ENCODE results near the gene ZMAT5. TPM values are rescaled to one million over a fixed set of nuclear protein-coding genes. Genes with fewer than 3 reads are reported as not detected.

Gene ZMAT5
- total RNA-seq, 2 experiments from 2014 or later: 19.2 to 25.1 TPM

DNA sequence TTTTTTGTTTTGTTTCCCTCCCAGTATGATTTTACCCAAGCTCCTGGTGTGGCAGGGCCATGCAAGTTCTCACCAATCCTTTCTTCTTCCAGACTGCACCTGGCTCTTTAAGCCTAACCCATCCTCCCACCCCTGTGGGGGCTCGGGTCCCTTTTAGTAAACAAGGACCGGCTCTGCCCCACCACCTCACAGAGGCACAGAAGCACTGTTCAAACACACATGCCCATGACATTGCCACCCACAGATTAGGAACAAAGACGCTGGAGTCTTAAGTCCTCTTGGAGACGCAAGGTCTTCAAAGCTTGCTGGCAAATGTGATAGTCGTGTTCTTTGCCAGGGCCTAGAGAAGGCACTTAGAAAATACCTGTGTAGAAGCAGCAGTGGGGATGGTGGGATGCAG is 19.2 kb upstream of the ZMAT5 start:
- Mint-ChIP-seq H3K27ac (no peak overlapping the region), H3K36me3 (ENCODE audit: low read depth) (peaks cover 22% of the 10 kb centered on the region), H3K9me3 (ENCODE audit: low read depth) (no peaks in the 10 kb centered on the region), H3K27me3 (no peaks in the 10 kb centered on the region), H3K4me3 (no peak overlapping the region), H3K4me1 (no peaks in the 10 kb centered on the region)
- intact Hi-C loops (cut with DNase I, micrococcal nuclease): no loop called here
- ChIA-PET POLR2A (interaction anchor here (0.7 kb wide), 1 partner anchor 26 kb away, joined by 7 read pairs; no protein-coding TSS in a partner anchor), CTCF (interaction anchor here (1.2 kb wide), 1 partner anchor 10 kb away, joined by 3 read pairs; no protein-coding TSS in a partner anchor)
- DNase-seq (no peak), ATAC-seq (no peak)

DNA sequence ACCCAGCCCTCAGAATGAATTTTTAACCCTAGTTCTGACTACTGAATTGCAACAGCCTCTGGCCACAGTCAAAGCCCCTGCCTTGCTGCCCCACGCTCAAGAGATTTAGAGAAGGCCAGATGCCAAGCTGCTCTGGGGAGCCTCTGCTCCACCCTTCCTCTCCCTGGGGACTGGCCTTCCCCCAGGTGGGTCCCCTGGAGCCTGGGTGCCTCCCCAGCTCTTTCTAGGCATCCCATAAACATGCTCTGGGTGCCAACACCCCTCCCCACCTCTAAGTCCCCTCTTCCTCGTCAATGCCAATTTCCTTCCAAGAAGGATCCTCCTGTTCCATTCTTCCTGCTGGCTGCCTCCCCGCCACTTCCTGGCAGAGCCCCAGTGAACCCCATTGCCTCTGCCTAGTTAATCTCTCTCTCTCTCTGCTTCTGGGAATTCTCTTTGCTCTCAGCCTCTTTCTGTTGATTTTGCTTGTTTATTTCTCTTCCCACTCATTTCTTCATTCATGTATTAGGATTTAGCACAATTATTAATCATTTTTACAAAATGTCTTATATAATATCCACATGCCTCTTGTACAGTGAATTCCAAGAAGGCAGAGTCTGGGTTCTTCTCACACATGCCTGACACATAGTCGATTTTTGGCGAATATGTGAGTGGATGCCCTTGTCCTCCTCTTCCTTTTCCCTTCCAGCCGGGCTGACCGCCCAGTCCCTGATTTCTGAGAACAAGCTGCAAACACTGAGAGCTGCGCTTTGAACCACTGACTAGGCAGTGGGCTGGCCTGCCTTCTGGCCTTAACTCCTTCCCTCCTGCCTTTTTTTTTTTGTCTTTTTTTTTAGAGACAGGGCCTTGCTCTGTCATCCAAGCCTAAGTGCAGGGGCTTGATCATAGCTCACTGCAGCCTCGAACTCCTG is 17.9 kb upstream of the ZMAT5 start:
- Mint-ChIP-seq H3K36me3 (ENCODE audit: low read depth) (peaks cover 15% of the 10 kb centered on the region), H3K4me3 (no peak overlapping the region), H3K27me3 (no peaks in the 10 kb centered on the region), H3K27ac (no peak overlapping the region), H3K4me1 (no peaks in the 10 kb centered on the region), H3K9me3 (ENCODE audit: low read depth) (no peaks in the 10 kb centered on the region)
- intact Hi-C loops (cut with DNase I, micrococcal nuclease): no loop called here
- ATAC-seq (no peak), DNase-seq (no peak)
- ChIA-PET POLR2A (no interaction called here), CTCF (interaction anchor here (0.6 to 1.2 kb wide), 2 partner anchors 11 to 161 kb away, joined by 3 read pairs; no protein-coding TSS in a partner anchor)

- Mint-ChIP-seq H3K4me1 (no peaks in the 10 kb centered on the region), H3K4me3 (no peak overlapping the region), H3K27me3 (no peaks in the 10 kb centered on the region), H3K9me3 (ENCODE audit: low read depth) (no peaks in the 10 kb centered on the region), H3K27ac (no peak overlapping the region), H3K36me3 (ENCODE audit: low read depth) (peaks cover 4% of the 10 kb centered on the region)
- intact Hi-C loops (cut with DNase I, micrococcal nuclease): no loop called here
- ChIA-PET POLR2A (no interaction called here), CTCF (no interaction called here)
- no peak for DNase-seq
- no peak for ATAC-seq
These were observed 15.4 kb upstream of the ZMAT5 start for GRCh38 chr22:29782061-29782845.

DNA sequence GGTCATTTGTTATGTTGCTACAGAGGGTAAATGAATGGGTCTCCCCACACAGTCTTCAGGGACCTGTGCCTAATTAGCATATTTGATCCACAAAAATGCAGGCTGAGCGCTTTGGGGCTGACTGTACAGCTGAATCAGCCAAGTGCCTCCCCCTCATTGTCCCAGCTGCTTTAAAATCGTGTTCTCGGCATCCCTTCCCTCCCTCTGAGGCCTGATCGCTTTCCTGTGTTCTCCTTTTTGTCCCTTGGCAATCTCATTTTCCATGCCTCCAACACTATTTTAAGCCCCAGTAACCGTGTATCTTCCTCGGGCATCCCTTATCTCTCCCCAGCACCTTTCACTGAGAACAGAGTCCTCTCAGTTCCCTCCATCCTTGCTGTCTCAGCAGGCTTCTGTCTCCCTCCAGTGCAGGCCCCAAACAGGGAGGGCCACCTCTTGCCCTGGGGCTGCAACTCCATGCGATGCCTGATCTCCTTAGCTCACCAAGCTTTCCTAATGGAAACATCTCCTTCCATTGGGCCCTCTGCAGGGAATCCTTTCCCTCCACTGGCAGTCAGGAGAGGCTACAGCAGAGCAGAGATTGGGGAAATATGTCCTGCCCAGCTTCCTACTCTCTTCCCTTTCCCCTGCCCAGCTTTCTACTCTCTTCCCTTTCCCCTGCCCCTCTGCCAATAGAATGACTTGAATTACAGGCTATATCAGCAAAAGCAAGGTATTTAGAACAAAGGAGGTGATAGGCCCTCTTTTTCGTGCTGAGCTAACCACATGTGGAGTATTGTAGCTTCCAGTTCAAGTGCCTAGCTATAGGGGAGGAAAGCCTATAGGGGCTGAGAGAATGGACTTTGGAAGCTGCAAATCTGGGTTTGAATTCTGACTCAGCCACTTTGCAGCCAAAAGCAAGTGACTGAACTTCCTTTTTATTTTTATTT is 14.2 kb upstream of the ZMAT5 start:
- H3K9me3 Mint-ChIP-seq (ENCODE audit: low read depth): no peaks in the 10 kb centered on the region
- no peaks in the 10 kb centered on the region for H3K27me3 Mint-ChIP-seq
- no peaks in the 10 kb centered on the region for H3K4me1 Mint-ChIP-seq
- POLR2A ChIA-PET: no interaction called here
- DNase-seq (no peak), ATAC-seq (no peak)
- intact Hi-C loops (cut with DNase I, micrococcal nuclease): no loop called here
- H3K27ac Mint-ChIP-seq: no peak overlapping the region
- CTCF ChIA-PET: no interaction called here
- no peak overlapping the region for H3K4me3 Mint-ChIP-seq
- no peaks in the 10 kb centered on the region for H3K36me3 Mint-ChIP-seq (ENCODE audit: low read depth)

- Mint-ChIP-seq H3K4me3 (no peak overlapping the region), H3K9me3 (ENCODE audit: low read depth) (no peaks in the 10 kb centered on the region), H3K4me1 (no peaks in the 10 kb centered on the region), H3K27me3 (no peaks in the 10 kb centered on the region), H3K36me3 (ENCODE audit: low read depth) (no peaks in the 10 kb centered on the region), H3K27ac (no peak overlapping the region)
- intact Hi-C loops (cut with DNase I, micrococcal nuclease): no loop called here
- CTCF ChIA-PET: interaction anchor here (0.6 kb wide), 1 partner anchor 245 kb away, joined by 4 read pairs; no protein-coding TSS in a partner anchor
- ATAC-seq (no peak), DNase-seq (no peak)
- POLR2A ChIA-PET: no interaction called here
These were observed 13.4 kb upstream of the ZMAT5 start for GRCh38 chr22:29780220-29780619.

DNA sequence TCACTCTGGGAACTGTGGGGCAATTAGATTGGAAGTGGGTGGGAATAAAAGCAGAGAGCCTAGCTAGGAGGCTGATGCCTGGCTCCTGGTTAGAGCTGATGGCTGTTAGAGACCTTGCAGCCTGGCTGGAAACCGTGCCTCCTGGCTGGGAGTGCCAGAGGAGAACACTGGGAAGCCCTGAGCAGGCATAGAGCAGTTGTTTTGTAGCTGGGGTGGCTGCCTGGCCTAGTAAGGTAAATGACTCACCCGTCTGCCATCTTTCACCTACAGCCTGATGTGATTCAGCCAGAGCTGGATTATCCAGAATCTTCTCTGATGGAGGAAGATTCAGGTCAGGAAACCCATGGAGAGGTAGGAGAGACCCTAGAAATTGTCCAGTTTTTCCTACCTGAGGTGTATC is 6.4 kb upstream of the ZMAT5 start:
- Mint-ChIP-seq H3K27ac (no peak overlapping the region), H3K27me3 (no peaks in the 10 kb centered on the region), H3K4me1 (peaks cover 11% of the 10 kb centered on the region), H3K9me3 (ENCODE audit: low read depth) (no peaks in the 10 kb centered on the region), H3K4me3 (no peak overlapping the region), H3K36me3 (ENCODE audit: low read depth) (peaks cover 28% of the 10 kb centered on the region)
- ATAC-seq: no peak
- DNase-seq: no peak
- intact Hi-C loops (cut with DNase I, micrococcal nuclease): no loop called here
- CTCF ChIA-PET: interaction anchor here (0.6 to 1.3 kb wide), 3 partner anchors 10 to 232 kb away, joined by 3 to 4 read pairs (median 3); no protein-coding TSS in a partner anchor
- POLR2A ChIA-PET: interaction anchor here (0.7 kb wide), 1 partner anchor 17 kb away, joined by 5 read pairs; no protein-coding TSS in a partner anchor

GRCh38 chr22:29772170-29772641 is 5.4 kb upstream of the ZMAT5 start:
- CTCF ChIA-PET: interaction anchor here (0.9 to 1.1 kb wide), 3 partner anchors 20 to 233 kb away, joined by 3 to 4 read pairs (median 3); no protein-coding TSS in a partner anchor
- no peaks in the 10 kb centered on the region for H3K9me3 Mint-ChIP-seq (ENCODE audit: low read depth)
- POLR2A ChIA-PET: no interaction called here
- ATAC-seq: no peak
- H3K4me3 Mint-ChIP-seq: no peak overlapping the region
- no peak for DNase-seq
- H3K27me3 Mint-ChIP-seq: no peaks in the 10 kb centered on the region
- intact Hi-C loops (cut with DNase I, micrococcal nuclease): no loop called here
- no peak overlapping the region for H3K27ac Mint-ChIP-seq
- H3K4me1 Mint-ChIP-seq: peaks cover 17% of the 10 kb centered on the region
- H3K36me3 Mint-ChIP-seq (ENCODE audit: low read depth): peaks cover 30% of the 10 kb centered on the region

DNA sequence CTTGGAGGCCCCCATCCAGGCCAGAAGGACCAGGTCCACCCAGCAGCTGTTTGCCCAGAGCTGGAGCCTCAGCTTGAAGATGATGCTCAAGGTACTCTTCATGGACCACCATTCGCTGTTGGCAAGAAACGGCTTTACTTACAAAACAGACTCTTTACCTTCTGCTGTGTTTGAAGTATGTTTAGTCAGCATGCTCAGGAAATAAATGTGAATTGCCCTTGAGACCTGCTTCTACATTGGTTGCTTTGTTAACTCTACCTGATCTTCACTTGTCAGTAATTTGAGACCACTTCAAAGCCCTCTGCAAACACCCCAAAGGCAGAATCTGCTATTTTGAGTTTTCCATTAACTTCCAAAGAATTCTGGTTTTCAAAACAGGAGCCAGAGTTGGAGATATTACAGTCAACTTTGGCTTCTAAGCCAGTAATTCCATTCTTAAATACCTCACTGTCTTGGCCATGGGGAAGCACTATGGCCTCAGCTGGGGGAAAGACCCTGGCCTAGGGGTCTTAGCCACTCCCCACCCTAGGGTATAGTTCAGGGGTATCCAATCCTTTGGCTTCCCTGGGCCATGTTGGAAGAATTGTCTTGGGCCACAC is 3.0 kb upstream of the ZMAT5 start:
- ChIA-PET CTCF (interaction anchor here (0.6 to 1.5 kb wide), 2 partner anchors 10 to 129 kb away, joined by 3 to 7 read pairs; no protein-coding TSS in a partner anchor), POLR2A (interaction anchor here (0.6 kb wide), 1 partner anchor 148 kb away, joined by 3 read pairs; no protein-coding TSS in a partner anchor)
- no peak overlapping the region for H3K4me3 Mint-ChIP-seq
- H3K4me1 Mint-ChIP-seq: peaks cover 26% of the 10 kb centered on the region
- ATAC-seq (no peak), DNase-seq (no peak)
- no peak overlapping the region for H3K27ac Mint-ChIP-seq
- intact Hi-C loops (cut with DNase I, micrococcal nuclease): loop anchor here (5.0 to 10.0 kb wide), 8 partner anchors 112 to 1028 kb away; partner anchors contain the start of genes CHEK2 (in 1 of the 2), HORMAD2 (in 1 of the 2), HSCB (in 1 of the 2) and MTMR3 (in 1 of the 2)
- H3K36me3 Mint-ChIP-seq (ENCODE audit: low read depth): peaks cover 30% of the 10 kb centered on the region
- H3K9me3 Mint-ChIP-seq (ENCODE audit: low read depth): no peaks in the 10 kb centered on the region
- H3K27me3 Mint-ChIP-seq: no peaks in the 10 kb centered on the region

- H3K36me3 Mint-ChIP-seq (ENCODE audit: low read depth): peaks cover 30% of the 10 kb centered on the region
- CTCF ChIA-PET: no interaction called here
- H3K27ac Mint-ChIP-seq: peak overlapping the region; percentile 98
- POLR2A ChIA-PET: no interaction called here
- peak overlapping the region; percentile 99 for H3K4me3 Mint-ChIP-seq
- intact Hi-C loops (cut with DNase I, micrococcal nuclease): loop anchor here (5.0 to 10.0 kb wide), 8 partner anchors 114 to 1026 kb away; partner anchors contain the start of genes CHEK2 (in 1 of the 2), HORMAD2 (in 1 of the 2), HSCB (in 1 of the 2) and MTMR3 (in 1 of the 2)
- no peaks in the 10 kb centered on the region for H3K27me3 Mint-ChIP-seq
- H3K4me1 Mint-ChIP-seq: peaks cover 31% of the 10 kb centered on the region
- ATAC-seq (no peak), DNase-seq (no peak)
- no peaks in the 10 kb centered on the region for H3K9me3 Mint-ChIP-seq (ENCODE audit: low read depth)
These were observed 1.4 kb upstream of the ZMAT5 start for GRCh38 chr22:29768052-29768693.
